HUDEP-2 (cell line): ENCODE data around the gene MEGF8.

Experiments used
- DNase-seq, 76 experiments: peaks; one replicate each; lab custom pipeline; 2025; ENCODE audit not compliant: unreplicated experiment in 76 of 76; lab: John Stamatoyannopoulos, UW

Gene MEGF8

GRCh38 chr19:42325308-42325895 lies at the start of gene MEGF8:
Gene MEGF8 (plus strand): TSS chr19:42325635. CDS start chr19:42326244, 609 bp downstream.
- DNase-seq = peak; percentile 83 to 100 (median 99)

GRCh38 chr19:42276284-42276683 lies 49.2 kb upstream of the MEGF8 start:
- no peak for DNase-seq

- no peak for DNase-seq
Measured at GRCh38 chr19:42276821-42277220, 48.6 kb upstream of the MEGF8 start.

GRCh38 chr19:42277821-42278451 lies 47.5 kb upstream of the MEGF8 start:
- no peak for DNase-seq

DNA sequence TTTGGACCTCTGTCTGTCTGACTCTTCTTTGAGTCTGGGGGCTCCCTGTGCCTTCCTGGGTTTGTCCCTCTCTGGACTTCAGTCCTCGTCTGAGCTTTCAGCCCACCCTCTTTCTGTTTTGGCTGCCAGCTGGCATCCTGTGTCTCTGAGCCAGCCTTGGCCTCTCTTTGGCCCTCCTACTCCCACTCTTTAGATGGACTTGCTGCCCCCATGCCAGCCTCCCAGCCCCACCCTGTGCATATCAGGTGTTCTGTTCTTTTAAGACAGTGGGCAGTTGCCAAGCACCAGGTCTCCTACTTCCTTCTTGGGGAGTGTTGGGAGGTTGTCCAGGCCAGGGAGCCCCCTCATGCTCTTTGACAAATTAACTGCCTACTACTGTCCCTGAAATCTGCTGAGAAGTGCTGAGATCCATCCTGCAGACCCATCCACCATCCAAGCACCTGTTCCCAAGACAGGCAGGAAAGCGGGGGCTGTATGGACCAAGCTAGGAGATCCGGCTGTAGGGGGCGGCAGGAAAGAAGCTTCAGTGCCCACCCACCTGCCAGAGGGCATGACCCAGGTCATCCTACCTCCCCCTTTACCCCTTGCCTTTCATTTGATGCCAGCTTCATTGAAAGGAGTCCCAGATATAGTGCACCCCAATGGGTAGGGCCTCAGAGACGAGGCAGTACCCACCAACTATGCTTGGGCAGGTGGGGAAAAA lies 46.8 kb upstream of the MEGF8 start:
- no peak for DNase-seq

- DNase-seq = peak in 3 of 76 experiments; percentile 57 to 68 (median 65)
Measured at GRCh38 chr19:42279155-42279901, 46.1 kb upstream of the MEGF8 start.

DNA sequence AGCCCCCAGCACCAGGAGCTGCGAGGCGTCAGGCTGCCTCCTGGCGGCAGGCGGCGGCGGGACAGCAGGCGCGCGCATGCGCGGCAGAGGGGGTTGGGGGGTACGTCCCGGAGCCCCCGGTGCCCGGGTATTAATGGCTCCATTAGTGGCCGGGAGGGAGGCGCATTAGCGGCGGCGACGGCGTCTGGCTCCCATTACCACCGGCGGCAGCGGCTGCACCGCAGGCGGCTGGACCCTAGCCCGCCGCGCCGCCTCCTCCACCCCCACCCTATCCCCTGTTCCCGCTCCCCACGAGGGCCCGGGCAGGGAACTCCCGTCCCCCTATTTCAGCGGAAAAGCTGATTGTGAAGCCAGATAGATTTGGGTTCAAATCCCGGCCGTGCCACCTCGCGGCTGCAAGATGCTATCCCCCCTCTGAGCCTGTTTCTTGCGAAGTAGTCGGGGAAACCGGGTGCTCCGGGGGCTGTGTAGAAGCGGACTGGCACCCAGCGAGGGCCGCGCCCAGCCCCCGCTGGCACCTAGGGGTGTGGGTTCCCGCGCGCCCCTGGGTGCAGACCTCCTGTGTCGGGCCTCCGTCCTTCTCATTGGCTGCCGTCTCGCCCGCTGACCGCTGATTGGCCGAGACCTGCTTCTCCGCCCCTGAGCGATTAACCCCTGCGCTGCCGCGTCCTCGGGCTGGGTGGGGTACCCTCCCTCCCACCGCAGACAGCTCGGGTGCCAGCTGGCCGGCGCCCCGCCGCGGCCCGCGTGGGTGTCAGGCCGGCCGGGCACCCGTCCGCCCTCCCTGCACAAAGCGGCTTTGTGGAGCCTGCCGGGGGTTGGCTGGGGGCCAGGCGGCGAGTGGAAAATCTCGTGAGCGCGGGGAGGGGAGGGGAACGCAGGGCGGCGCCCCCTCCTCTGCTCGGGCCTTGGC lies 45.3 kb upstream of the MEGF8 start:
- DNase-seq = peak; percentile 57 to 99 (median 98)

DNA sequence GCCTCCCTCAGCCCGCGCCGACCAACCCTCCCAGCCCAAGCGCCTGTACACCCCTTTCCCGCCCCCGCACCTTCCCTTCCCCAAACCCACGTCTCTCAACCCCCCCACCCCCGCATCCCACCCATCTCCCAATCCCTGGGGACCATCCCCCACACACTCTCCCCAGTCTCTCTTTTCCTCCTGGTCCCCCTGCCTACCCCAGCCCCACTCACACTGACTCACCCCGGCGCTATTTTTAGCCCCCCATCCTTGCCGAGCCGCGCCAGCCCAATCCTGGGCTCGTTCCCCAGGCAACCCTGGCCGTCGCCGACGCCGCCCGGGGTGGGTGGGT lies 44.7 kb upstream of the MEGF8 start:
- peak in 3 of 76 experiments; percentile 68 to 79 (median 74) for DNase-seq

DNA sequence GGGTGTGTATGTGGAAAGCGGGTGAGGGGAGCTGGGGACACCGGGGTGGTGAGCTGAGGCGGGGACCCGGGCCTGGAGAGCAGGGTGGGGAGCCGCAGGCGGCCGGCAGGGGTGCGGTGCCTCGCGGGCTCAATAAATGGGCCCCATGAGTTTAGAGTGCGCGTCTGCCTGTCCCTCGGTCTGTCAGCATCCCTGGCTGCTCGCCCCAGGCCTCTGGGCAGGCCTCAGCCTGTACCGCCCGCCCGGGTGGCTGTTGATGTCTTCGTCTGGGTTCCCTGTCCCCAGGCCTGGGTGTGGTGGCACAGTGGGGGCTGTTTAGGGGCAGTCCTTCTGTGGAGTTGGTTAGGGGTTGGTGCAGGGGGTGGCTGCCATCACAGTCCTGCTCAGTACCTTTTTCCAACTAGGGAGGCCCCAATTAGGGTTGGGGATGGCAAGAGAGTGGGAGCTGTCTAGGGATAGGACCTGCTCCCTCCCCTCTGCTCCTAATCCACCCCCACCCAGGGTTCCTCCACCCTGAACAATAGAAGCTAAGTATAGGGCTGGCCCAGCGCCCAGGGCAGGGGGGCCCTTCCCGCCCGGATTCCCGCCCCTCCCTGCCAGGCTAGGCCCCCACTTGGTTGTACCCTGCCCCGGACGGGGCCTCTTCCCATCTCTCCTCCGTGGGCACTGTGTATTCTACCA lies 44.1 kb upstream of the MEGF8 start:
- DNase-seq = peak in 71 of 76 experiments; percentile 21 to 87 (median 73)

GRCh38 chr19:42281827-42282762 lies 43.3 kb upstream of the MEGF8 start:
- DNase-seq = peak in 55 of 76 experiments; percentile 21 to 82 (median 68)

DNA sequence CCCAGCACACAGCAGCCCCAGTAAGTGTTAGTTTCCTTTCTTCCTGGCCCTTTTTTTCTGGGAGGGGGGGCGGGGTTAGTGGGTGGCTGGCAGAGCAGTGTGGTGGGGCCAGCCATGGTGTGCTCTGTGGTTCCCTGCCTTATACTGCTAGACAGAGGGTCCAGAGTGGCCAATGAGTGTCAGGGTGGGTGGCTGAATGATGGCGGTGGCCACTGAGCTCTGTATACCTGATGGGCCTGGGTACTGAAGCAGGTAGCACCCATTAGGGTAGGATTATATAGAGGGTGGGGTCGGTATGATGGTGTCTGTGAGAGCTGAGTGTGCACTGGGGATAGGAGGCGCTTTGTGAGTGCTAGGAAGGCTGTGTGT lies 42.6 kb upstream of the MEGF8 start:
- DNase-seq = peak in 6 of 76 experiments; percentile 18 to 80 (median 44)

GRCh38 chr19:42283188-42284065 lies 42.0 kb upstream of the MEGF8 start:
- DNase-seq = peak in 75 of 76 experiments; percentile 67 to 99 (median 97)

DNA sequence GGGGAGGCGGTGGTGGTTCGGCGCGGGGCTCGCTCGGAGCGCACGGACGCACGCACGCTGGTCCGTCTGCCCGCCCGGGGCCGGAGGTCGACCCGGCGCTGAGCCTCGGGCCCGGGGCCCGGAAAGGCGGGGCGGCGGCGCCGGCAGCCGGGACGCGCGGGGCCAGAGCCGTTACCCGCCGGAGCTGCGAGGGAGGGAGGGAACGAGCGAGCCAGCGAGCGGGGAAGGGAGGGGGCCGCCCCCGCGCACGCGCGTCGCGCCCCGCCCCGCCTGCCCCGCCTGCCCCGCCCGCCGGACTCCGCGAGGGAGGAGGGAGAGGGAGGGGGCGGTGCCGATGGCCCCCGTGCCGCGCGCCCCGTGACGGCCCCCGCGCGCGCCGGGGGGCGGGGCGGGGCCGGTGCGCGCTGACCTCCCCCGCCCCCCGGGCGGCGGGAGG lies 41.4 kb upstream of the MEGF8 start:
- peak in 72 of 76 experiments; percentile 19 to 97 (median 82) for DNase-seq

GRCh38 chr19:42284591-42285341 lies 40.7 kb upstream of the MEGF8 start:
- peak in 2 of 76 experiments; percentile 20 to 32 for DNase-seq

DNA sequence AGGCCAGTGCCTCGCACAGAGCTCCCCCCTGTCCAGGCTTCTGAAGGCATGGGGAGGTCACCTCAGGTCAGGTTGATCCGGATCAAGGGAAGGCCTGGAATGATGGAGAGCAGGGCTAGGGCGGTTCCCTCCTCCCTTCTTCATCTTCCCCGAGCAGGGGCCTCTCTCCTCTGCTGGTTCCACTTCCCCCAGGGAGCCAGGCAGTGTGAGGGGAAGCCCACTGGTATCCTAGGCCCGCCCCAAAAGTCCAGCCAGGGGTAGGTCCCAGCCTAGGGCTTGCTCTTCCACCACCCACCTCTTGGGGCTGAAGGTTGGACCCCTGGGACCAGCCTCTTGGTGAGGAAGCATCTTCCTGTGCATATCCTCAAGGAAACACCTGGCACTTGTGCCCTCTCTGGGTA lies 39.9 kb upstream of the MEGF8 start:
- no peak for DNase-seq

- DNase-seq = no peak
Measured at GRCh38 chr19:42285988-42286348, 39.5 kb upstream of the MEGF8 start.
